Neural cell (in vitro differentiated cells): ENCODE data around the gene TSEN15. TPM values are rescaled to one million over a fixed set of nuclear protein-coding genes. Genes with fewer than 3 reads are reported as not detected.

Experiments used
- H2AFZ ChIP-seq: fragments of 200-600, 300-800 bp; sonication (generic), shearing (Covaris generic); 2 replicates; pipeline ENCODE4 v1.6.0; 2014; ENCODE audit warnings: low read depth, mild to moderate bottlenecking, antibody characterized with exemption, low read length, moderate library complexity
- H3F3A ChIP-seq: fragments of 200-600 bp; shearing (Covaris generic); 2 replicates; pipeline ENCODE4 v1.6.1; 2016; ENCODE audit warnings: mild to moderate bottlenecking, moderate library complexity, mixed read lengths, antibody characterized with exemption, low read length; ENCODE audit not compliant: insufficient read depth, poor library complexity, severe bottlenecking
- H3K27ac ChIP-seq: fragments of 200-600, 300-800 bp; sonication (generic), shearing (Covaris generic); 2 replicates; pipeline ENCODE4 v1.5.1; 2014; ENCODE audit warnings: mild to moderate bottlenecking, low read length, moderate library complexity
- H3K27me3 ChIP-seq: fragments of 300-800, 200-600 bp; sonication (generic), shearing (Covaris generic); 2 replicates; pipeline ENCODE4 v1.6.0; 2014; ENCODE audit warnings: mild to moderate bottlenecking, low read depth, low read length, moderate library complexity; ENCODE audit not compliant: insufficient read depth
- H3K36me3 ChIP-seq: fragments of 300-800, 200-600 bp; sonication (generic), shearing (Covaris generic); 2 replicates; pipeline ENCODE4 v1.5.1; 2014; ENCODE audit warnings: mild to moderate bottlenecking, antibody characterized with exemption, low read length, moderate library complexity; ENCODE audit not compliant: insufficient read depth
- H3K4me2 ChIP-seq: fragments of 300-800, 200-600 bp; sonication (generic), shearing (Covaris generic); 2 replicates; pipeline ENCODE4 v1.6.0; 2014; ENCODE audit warnings: mild to moderate bottlenecking, low read length
- H3K4me3 ChIP-seq: fragments of 300-800, 200-600 bp; sonication (generic), shearing (Covaris generic); 2 replicates; pipeline ENCODE4 v1.5.1; 2014; ENCODE audit warnings: mild to moderate bottlenecking, low read length, moderate library complexity
- H3K79me2 ChIP-seq: fragments of 200-600 bp; shearing (Covaris generic); replicated peaks from 2 replicates; pipeline ENCODE4 v1.6.0; 2014; ENCODE audit warnings: mild to moderate bottlenecking, low read length, moderate library complexity; ENCODE audit not compliant: insufficient read depth
- H3K9ac ChIP-seq: fragments of 300-800, 200-600 bp; sonication (generic), shearing (Covaris generic); 2 replicates; pipeline ENCODE4 v1.6.1; 2016; ENCODE audit warnings: mild to moderate bottlenecking, low read length, mixed read lengths
- H3K9me2 ChIP-seq: fragments of 200-600 bp; shearing (Covaris generic); 2 replicates; pipeline ENCODE4 v1.6.1; 2016; ENCODE audit warnings: mild to moderate bottlenecking, low read length, mixed read lengths; ENCODE audit not compliant: insufficient read depth
- H3K9me3 ChIP-seq: fragments of 200-600, 300-800 bp; sonication (generic), shearing (Covaris generic); 2 replicates; pipeline ENCODE4 v1.6.1; 2016; ENCODE audit warnings: mild to moderate bottlenecking, mixed run types, low read length, moderate library complexity, mixed read lengths
- H4K20me1 ChIP-seq: fragments of 200-600 bp; shearing (Covaris generic); 2 replicates; pipeline ENCODE4 v1.6.1; 2016; ENCODE audit warnings: mild to moderate bottlenecking, mixed run types; ENCODE audit not compliant: insufficient read depth
- CTCF ChIP-seq: fragments of 450-650 bp; IDR thresholded peaks from 2 replicates; pipeline ENCODE4 v1.5.1; 2014; ENCODE audit warnings: antibody characterized with exemption, mild to moderate bottlenecking, moderate library complexity; ENCODE audit not compliant: poor library complexity, severe bottlenecking
- EP300 ChIP-seq: fragments of 450-650 bp; conservative IDR thresholded peaks from 2 replicates; pipeline ENCODE4 v1.6.1; 2014; ENCODE audit warnings: antibody characterized with exemption, mild to moderate bottlenecking, moderate library complexity; ENCODE audit not compliant: poor library complexity, severe bottlenecking
- EZH2 ChIP-seq: fragments of 200-600, 300-800 bp; shearing (Covaris generic), sonication (generic); IDR thresholded peaks from 2 replicates; pipeline ENCODE4 v1.6.1; 2014; ENCODE audit warnings: antibody characterized with exemption, low read length, borderline replicate concordance, mild to moderate bottlenecking; ENCODE audit not compliant: insufficient read depth, poor library complexity, severe bottlenecking
- MXI1 ChIP-seq: fragments of 450-650 bp; conservative IDR thresholded peaks from 2 replicates; pipeline ENCODE4 v1.6.1; 2014; ENCODE audit warnings: antibody characterized with exemption, mild to moderate bottlenecking; ENCODE audit not compliant: poor library complexity, severe bottlenecking
- POLR2AphosphoS5 ChIP-seq: IDR thresholded peaks from 2 replicates; pipeline ENCODE4 v1.6.1; 2012
- RAD21 ChIP-seq: fragments of 450-650 bp; conservative IDR thresholded peaks from 2 replicates; pipeline ENCODE4 v1.6.1; 2014; ENCODE audit warnings: antibody characterized with exemption, mild to moderate bottlenecking, moderate library complexity
- REST ChIP-seq: IDR thresholded peaks from 2 replicates; pipeline ENCODE4 v1.6.1; 2012; ENCODE audit warnings: borderline replicate concordance
- SMC3 ChIP-seq: fragments of 450-650 bp; conservative IDR thresholded peaks from 2 replicates; pipeline ENCODE4 v1.6.1; 2014; ENCODE audit warnings: antibody characterized with exemption, mild to moderate bottlenecking, moderate library complexity; ENCODE audit not compliant: poor library complexity
- TAF1 ChIP-seq: IDR thresholded peaks from 2 replicates; pipeline ENCODE4 v1.6.1; 2012; ENCODE audit warnings: low read depth
- polyA plus RNA-seq: library from polyadenylated mRNA; depleted of rRNA; stranded (reverse); fragments of >200 nt; gene quantifications from 2 replicates; pipeline ENCODE4 v1.2.3, GENCODE V29; 2014

The TSEN15 gene
- polyA plus RNA-seq, 1 donor from 2014 or later = 56.9 TPM

- H3K9me3 ChIP-seq = no peaks in the 10 kb centered on the region
- H3K79me2 ChIP-seq = no peaks in the 10 kb centered on the region
- H3F3A ChIP-seq = no peaks in the 10 kb centered on the region
- TF ChIP-seq MXI1 (no peak), RAD21 (no peak), EP300 (no peak), REST (no peak), POLR2AphosphoS5 (no peak), SMC3 (no peak)
- no peaks in the 10 kb centered on the region for H4K20me1 ChIP-seq
- no peaks in the 10 kb centered on the region for H3K27me3 ChIP-seq
- H2AFZ ChIP-seq = no peak overlapping the region
- no peaks in the 10 kb centered on the region for H3K36me3 ChIP-seq
- H3K9me2 ChIP-seq = no peaks in the 10 kb centered on the region
- H3K9ac ChIP-seq = no peak overlapping the region
- no peak overlapping the region for H3K27ac ChIP-seq
- H3K4me3 ChIP-seq = no peak overlapping the region
- H3K4me2 ChIP-seq = no peak overlapping the region
Observed at GRCh38 chr1:184072376-184072775, 20.8 kb downstream of the TSEN15 start.

GRCh38 chr1:184074383-184074782, 22.9 kb downstream of the TSEN15 start:
- no peak for TF ChIP-seq POLR2AphosphoS5
- TF ChIP-seq SMC3 = no peak
- no peak for TF ChIP-seq EZH2
- TF ChIP-seq TAF1 = no peak
- TF ChIP-seq RAD21 = no peak
- TF ChIP-seq MXI1 = no peak
- no peak for TF ChIP-seq EP300
- TF ChIP-seq CTCF = no peak
- H3K4me2 ChIP-seq = no peak overlapping the region
- no peak overlapping the region for H3K4me3 ChIP-seq
- no peaks in the 10 kb centered on the region for H3K36me3 ChIP-seq
- no peaks in the 10 kb centered on the region for H3F3A ChIP-seq
- no peaks in the 10 kb centered on the region for H3K79me2 ChIP-seq
- H3K27me3 ChIP-seq = no peaks in the 10 kb centered on the region
- no peak overlapping the region for H3K27ac ChIP-seq
- H2AFZ ChIP-seq = no peak overlapping the region
- no peaks in the 10 kb centered on the region for H3K9me2 ChIP-seq
- no peaks in the 10 kb centered on the region for H3K9me3 ChIP-seq
- H4K20me1 ChIP-seq = no peaks in the 10 kb centered on the region
- no peak overlapping the region for H3K9ac ChIP-seq
